ENCODE results near the gene TSC1.

GRCh38 chr9:132919614-132920268 is 24.7 kb downstream of the TSC1 start:
- TF ChIP-seq CTCF (IDR thresholded peaks at IDR 0.05), result no peak
- no peak for TF ChIP-seq POLR2A (IDR thresholded peaks at IDR 0.05)
